Lower leg skin (tissue), 3 donors: ENCODE data around the gene OXNAD1.

Experiments
- POLR2A ChIP-seq, 2 donors: fragments of 450-650 bp; IDR thresholded peaks; one replicate each; pipeline ENCODE4 v1.6.1; 2016 to 2017; ENCODE audit warnings: antibody characterized with exemption in 2 of 2, mild to moderate bottlenecking in 1 of 2, moderate library complexity in 1 of 2
- TF ChIP-seq, protein P1 (sequence below), 3 donors: fragments of 450-650 bp; IDR thresholded peaks; one replicate each; pipeline ENCODE4 v1.5.1; 2016; ENCODE audit warnings: antibody characterized with exemption in 3 of 3, mild to moderate bottlenecking in 3 of 3, moderate library complexity in 2 of 3

DNA sequence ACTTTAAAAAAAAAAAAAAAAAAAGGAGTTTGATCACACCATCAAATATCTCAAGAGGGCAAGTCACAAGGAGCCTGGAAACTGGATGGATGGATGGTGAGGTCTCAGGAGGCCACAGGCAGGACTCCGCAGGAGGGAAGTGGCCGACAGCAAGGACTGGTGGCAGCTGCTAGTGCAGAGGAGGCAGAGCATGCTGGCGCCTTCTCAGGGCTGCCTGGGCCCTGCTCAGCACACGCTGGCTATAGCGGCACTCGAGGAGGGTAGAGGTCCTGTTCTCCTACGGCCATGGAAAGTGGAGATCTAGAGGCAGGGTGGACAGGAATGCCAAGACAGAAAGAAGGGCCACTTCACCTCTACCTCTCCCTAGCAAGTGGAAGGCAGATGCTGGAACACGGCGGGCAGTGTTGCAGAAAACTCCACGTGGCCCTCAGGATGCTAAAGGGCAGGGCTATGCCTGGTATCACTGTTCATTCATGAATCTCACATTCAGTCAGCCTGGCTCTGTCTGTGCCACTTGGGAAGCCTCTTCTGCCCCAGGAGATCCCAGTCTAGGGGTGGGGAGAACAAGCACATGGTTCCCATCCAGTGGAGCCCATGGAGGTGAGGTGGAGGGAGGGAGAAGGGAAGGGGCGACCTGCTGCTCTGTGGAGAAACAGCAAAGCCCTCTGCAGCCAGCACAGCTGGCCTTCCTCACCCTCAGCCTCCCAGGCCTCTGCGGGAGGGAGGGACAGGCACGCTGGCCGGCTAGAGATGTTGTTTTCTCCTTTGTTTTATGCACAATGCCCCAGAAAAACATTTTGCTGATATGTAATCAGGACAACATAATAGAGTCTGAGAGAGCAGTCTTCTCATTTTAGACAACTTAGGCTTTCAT lies 71.0 kb downstream of the OXNAD1 start:
- TF ChIP-seq, protein P1, sequence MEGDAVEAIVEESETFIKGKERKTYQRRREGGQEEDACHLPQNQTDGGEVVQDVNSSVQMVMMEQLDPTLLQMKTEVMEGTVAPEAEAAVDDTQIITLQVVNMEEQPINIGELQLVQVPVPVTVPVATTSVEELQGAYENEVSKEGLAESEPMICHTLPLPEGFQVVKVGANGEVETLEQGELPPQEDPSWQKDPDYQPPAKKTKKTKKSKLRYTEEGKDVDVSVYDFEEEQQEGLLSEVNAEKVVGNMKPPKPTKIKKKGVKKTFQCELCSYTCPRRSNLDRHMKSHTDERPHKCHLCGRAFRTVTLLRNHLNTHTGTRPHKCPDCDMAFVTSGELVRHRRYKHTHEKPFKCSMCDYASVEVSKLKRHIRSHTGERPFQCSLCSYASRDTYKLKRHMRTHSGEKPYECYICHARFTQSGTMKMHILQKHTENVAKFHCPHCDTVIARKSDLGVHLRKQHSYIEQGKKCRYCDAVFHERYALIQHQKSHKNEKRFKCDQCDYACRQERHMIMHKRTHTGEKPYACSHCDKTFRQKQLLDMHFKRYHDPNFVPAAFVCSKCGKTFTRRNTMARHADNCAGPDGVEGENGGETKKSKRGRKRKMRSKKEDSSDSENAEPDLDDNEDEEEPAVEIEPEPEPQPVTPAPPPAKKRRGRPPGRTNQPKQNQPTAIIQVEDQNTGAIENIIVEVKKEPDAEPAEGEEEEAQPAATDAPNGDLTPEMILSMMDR (IDR thresholded peaks at IDR 0.05), result no peak
- no peak for TF ChIP-seq POLR2A (IDR thresholded peaks at IDR 0.05)
